GM12892 (cell line): ENCODE data around the gene STX1B.

ENCODE experiments used
- POLR2A ChIP-seq: IDR thresholded peaks from 2 replicates; pipeline ENCODE4 v1.6.1; 2011; ENCODE audit warnings: low read depth, low read length, control low read depth
- POLR2AphosphoS5 ChIP-seq: IDR thresholded peaks from 2 replicates; pipeline ENCODE4 v1.6.1; 2011; ENCODE audit warnings: low read depth, low read length, control low read depth
- TAF1 ChIP-seq: IDR thresholded peaks from 2 replicates; pipeline ENCODE4 v1.6.1; 2011; ENCODE audit warnings: low read depth, mild to moderate bottlenecking, control low read depth, low read length, borderline replicate concordance

DNA sequence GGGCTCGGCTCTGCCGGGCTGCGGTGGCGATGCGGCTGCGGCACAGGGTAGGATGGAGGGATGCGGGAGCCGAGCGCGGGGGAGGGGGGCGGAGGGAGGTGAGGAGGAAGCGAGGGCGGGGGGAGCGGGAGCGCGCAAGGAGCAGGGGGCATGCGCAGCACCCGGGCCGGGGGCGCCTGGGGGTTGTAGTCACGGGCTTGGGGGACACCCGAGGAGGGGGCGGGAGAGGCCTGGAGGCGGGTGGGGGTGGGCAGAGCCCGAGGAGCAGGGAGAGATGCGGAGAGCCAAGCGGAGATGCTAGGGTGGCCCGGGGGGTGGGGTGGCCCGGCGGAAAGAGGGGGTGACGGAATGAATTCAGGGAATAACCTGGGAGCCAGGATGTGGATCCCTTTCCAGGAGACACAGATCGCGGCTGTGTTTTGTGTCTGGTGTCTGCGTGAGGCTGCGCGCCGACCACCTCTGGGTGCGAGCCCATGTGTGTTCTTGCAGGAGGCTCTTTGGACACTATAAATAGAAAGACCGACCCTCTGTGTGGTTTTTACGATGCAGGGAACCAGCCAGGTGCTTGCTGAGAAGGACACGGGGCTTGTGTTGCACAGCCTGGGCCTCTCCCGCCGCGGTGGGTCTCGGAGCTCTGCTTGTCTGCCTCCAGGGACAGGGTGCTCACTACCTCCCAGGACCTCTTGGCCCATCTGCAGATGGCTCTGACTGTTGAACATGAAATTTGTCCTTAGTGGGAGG is at the start of gene STX1B:
- TF ChIP-seq POLR2AphosphoS5 (no peak), TAF1 (no peak), POLR2A (no peak)
